NCI-H748 treated with DMSO at 0.1 percent for 48 hours (cell line): ENCODE data around the gene DZANK1.
"Not testable (repeated sequence)": the region's sequence is repeated elsewhere in the genome, so short reads cannot be mapped to it uniquely, and the experiment has no call there.

Experiments used
- DNase-seq: peaks from one replicate; lab custom pipeline; 2025; lab: John Stamatoyannopoulos, UW

Gene DZANK1

DNA sequence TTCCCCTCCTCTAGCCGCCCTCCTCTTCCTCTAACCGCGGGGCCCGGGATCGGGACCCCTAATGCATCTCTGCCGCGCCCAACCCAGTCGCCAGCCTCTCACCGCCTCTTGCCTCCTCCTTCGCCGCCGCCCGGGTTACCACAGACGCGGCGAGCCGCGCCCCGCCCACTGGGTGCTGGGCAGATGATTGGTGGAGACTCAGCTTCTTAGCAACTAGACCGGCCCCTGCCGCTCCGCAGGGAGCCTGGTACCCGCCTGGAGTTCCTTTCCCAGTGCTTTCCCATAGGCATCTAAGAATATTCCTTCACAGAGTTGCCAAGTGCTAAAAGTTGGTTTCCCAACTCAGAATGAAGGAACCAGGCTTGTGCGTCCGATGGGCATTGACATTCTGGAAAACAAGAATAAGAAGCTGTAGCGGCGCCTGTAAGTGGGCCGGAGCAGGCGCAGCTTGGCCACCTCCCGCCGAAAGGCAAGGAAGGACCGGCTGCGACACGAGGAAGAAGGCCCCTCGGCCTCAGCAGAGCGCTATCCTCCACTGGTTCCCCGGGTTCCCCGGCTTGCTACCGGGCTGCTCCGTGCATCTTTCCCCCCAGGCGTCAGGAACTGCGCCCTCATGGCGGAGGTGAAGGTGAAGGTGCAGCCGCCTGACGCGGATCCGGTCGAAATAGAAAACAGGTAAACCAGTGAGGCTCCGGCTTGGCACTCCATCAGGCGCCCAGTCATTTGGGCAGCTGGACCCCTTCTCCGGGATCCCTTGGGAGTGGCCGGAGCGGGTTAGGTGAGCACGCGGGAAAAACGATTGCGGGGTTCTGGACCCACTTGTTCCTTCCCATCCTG, at the start of gene DZANK1, which contains the start of gene POLR3F:
Gene DZANK1 (minus strand): TSS at position 137 of the 837 bp plus-strand sequence. CDS start 1,672 bp downstream, outside the sequence.
Gene POLR3F (plus strand): TSS at position 497 of the 837 bp plus-strand sequence. CDS start 117 bp downstream, at position 614.
- DNase-seq = peak; percentile 99

GRCh38 chr20:18515973-18516372, 49.1 kb upstream of the DZANK1 start:
- DNase-seq = no peak

DNA sequence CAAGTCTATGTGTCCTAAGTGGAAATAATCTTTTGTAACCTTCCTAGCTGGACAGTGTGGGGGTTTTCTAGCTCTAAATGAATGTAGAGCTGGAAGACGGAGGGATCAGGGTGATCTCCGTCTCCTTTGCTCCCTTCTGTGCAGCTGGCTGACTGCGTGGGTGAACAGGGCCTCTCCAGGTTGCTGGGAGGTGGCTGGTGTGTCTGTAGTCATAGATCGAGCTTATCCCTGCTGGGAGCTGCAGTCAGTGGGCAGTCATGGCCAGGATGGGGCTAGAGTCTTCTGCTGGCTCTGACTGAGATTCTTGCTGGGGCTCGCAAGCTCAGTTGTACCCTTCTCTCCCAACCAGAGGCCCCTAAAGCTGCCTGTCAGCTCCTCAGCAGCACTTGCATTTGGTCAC, 47.3 kb upstream of the DZANK1 start:
- no peak for DNase-seq

DNA sequence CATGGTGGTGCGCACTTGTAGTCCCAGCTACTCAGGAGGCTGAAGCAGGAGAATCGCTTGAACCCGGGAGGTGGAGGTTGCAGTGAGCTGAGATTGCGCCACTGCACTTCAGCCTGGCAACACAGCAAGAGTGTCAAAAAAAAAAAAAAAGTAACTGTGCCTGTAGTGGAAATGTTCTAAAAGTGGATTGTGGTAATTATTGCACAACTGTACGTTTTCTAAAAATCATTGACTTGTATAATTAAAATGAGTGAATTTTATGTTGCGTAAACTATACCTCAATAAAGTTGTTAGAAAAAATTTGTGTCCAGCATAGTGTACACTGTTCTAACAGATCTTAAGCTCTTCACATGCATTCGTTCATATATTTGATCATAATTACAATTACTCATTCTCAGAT, 46.4 kb upstream of the DZANK1 start:
- no peak for DNase-seq

GRCh38 chr20:18511571-18511970, 44.7 kb upstream of the DZANK1 start:
- no peak for DNase-seq

DNA sequence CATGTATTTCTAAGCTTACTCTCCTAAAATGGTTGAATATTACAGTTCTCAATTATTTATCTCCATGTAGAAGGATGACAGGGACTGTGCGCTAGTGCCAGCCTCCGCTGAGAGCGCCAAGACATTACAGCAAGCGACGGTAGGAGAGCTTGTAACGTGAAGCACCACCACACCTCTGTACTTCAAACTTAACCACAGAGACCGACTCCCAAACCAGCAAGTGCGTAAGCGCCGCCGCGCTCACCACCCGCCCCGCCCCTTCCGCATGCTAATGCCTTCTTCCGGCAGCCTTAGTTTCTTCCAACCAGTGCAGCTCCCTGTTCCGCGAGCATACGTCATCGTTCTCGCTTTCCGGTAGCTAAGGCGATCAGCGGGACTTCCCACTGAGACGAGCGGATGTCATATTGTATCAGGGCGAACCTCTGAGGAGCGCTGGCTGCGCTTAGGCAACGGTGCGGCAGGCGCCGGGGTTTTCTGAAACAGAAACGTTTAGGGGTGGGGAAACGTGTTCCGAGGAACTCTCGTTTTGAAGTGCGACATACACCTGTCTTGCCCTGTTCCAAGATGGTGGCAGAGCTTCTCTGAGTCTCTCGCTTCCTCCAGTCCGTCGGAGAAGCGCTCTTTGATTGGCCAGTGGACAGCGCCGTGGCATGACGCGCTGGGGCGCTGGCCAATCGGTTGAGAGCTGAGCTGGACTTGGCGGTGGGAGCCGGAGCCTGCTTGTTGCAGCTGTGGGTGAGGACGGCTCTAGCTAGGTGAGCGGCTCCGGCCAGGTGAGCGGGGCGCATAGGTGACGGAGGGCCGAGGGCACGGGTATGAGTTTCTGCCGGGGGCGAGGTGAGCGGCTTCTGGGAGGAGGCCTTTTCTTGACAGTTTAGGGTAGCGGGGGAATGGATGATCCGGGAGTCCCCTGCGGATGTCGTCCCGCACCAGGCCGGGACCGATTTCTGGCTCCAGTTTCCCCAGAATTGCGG, 40.7 kb upstream of the DZANK1 start, which contains the start of gene SEC23B:
Gene SEC23B (plus strand): TSS at position 723 of the 974 bp plus-strand sequence. CDS start 2,896 bp downstream, outside the sequence.
- peak; percentile 99 for DNase-seq

- DNase-seq = peak; percentile 66
These were observed 39.9 kb upstream of the DZANK1 start for GRCh38 chr20:18506744-18507143.

DNA sequence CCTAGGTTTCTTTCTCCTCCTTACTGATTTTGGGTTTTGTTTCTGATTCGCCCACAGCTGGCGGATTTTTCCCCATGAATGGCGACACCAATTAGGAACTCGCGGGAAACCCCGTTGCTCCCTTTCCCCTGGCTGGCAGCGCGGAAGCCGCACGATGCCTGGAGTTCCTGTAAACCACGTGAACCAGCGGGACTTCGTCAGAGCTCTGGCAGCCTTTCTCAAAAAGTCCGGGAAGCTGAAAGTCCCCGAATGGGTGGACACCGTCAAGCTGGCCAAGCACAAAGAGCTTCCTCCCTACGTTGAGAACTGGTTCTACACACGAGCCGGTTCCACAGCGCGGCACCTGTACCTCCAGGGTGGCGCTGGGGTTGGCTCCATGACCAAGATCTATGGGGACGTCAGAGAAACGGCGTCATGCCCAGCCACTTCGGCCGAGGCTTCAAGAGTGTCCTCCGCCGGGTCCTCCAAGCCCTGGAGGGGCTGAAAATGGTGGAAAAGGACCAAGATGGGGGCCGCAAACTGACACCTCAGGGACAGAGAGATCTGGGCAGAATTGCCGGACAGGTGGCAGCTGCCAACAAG, 37.7 kb upstream of the DZANK1 start:
- no peak for DNase-seq

DNA sequence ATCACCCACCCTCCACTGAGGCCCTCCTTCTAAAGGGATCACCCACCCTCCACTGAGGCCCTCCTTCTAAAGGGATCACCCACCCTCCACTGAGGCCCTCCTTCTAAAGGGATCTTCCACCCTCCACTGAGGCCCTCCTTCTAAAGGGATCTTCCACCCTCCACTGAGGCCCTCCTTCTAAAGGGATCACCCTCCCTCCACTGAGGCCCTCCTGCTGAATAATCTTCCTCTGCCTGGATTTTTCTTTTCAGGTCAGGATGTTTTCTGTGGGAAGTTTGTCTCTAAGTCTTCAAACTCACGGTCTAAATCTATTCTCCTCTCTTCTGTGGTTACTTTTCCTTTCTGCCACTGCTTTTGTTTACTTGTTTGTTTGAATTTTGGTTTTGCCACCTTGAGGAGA, 34.8 kb upstream of the DZANK1 start:
- not testable (repeated sequence) for DNase-seq

GRCh38 chr20:18497603-18498002, 30.8 kb upstream of the DZANK1 start:
- DNase-seq = no peak

DNA sequence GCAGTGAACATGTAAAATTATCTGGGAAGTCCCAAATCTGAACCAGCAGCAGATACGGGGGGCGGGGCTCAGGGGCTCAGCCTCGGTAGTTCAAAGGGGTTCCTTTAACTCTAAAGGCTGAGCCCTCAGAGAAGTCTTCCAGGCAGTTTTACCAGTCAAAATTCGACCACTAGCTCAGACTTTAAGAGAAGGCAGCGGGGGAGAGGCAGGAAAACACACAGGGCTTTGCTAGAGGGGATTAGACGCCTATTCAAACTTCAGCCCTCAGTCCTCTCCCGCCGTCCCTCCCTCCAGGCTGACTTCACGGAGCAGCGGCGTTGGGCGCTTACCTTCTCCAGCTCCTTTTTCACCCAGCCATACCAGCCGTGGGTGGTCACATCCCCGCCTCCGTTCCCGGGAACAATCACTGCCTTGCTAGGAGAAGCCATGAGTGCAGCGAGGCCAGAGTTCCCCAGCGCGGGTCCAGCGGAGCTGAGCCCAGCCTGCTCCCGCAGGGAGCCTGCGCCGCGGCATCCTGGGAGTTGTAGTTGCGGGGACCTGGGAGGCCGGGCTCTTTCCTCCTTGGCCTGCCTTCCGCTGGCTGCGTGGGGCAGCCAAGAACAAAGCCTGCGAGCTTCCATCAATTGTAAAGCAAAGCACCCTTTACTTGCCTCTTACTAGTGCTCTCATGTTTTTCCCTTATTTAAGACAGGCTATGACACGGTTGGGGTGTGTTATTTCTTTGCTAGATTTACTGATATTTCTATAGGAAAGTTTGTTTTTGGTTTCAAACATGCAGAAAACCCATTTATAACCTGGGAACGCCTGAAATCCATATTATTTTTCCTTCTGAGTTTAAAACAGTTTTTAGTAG, 30.1 kb upstream of the DZANK1 start, which contains the start of gene RBBP9:
Gene RBBP9 (minus strand): TSS at position 486 of the 853 bp plus-strand sequence. CDS start 58 bp downstream, at position 428.
- peak; percentile 82 for DNase-seq

DNA sequence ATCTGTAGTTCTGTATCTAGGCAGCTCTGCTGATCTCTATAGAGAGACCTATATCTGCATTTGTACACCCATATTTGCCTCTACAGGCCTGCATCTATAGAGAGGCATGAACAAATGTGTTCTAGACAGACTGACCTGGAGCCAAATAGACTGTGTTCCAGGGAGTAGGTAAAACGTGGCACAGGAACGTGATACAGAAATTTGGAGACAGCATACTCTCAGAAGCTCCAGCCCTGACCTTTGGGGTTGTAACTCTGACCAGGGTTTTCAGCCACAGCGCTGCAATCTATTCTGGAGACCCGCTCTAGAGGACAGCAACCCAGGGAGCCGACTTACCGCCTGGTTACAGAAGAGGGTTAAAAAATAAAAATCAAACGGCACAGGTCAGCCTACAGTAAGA, 29.2 kb upstream of the DZANK1 start:
- peak; percentile 61 for DNase-seq

- no peak for DNase-seq
These were observed 21.5 kb upstream of the DZANK1 start for GRCh38 chr20:18488301-18488700.

DNA sequence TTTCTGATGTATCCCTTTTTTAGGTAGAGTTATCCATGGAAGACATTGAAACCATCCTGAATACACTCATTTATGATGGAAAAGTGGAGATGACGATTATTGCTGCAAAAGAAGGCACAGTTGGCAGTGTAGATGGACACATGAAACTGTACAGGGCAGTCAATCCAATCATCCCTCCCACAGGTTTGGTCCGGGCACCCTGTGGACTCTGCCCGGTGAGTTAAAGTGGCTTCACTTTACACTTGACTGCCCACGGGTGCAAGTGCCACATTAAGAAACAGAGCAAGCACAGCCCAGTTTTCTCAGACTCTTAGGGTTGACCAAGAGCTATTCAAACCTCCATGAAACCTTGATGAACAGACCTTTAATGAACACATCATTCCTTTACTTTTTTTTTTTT, 14.8 kb upstream of the DZANK1 start:
- DNase-seq = no peak

DNA sequence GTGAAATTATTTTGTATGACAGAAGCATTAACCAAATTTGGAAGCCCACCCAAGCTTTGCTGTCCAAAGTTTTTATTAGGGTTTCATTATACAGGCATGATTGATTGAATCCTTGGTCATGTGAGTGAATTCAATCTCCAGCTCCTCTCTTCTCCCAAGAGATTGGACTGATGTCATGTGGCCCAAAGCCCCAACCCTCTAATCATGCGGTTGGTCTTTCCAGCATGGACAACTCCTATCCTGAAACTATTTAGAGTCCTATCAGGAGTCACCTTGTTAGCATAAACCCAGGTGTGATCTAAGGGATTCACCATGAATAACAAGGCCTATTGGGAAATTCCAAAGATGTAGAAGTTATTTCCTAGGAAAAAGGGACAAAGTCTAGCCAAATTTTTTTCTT, 11.0 kb upstream of the DZANK1 start:
- no peak for DNase-seq

DNA sequence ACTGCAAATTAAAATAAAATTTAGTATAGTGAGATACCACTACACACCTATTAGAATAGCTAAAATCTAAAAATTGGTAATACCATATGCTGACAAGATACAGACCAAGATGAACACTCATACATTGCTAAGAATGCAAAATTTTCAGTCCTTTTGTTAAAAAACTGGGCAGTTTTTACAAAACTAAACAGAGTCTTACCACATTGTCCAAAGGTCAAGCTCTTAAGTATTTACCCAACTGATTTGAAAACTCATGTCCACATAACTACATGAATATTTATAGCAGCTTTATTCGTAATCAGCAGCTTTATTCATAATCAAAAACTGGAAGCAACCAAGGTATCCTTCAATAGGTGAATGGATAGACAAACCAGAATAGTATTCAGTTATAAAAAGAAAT, 10.4 kb upstream of the DZANK1 start:
- DNase-seq = no peak

DNA sequence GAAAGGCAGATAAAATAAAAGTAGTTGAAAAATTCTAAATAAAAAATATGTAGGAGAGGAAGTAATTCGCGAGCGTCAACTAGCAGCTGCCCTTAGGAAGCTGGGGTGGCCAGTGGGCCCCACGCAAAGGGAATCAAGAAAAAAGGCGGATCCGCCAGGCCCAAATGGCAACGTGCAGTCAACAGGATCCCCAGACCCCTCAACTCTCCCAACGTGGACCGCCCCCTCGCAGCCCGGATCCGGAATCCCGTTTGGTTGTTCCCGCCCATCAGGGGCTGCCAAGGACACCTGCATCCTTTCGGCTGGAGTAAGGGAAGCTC, 296 bp downstream of the DZANK1 start:
- DNase-seq = no peak

GRCh38 chr20:18465536-18466200, 1.2 kb downstream of the DZANK1 start:
- no peak for DNase-seq

DNA sequence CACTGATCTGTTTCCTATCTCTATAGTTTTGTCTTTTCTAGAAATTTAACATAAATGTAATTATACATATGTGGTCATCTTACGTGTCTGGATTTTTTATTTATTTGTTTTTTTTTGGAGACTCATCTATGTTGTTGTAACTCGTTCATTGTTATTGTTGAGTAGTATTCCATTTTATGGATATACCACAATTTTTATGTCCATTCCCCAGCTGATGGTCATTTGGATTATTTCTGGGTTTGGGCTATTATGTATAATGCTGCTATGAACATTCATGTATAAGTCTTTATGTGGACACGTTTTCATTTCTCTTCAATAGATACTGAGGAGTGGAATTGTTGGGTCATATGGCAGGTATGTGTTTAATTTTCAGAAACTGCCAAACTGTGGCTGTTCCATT, 10.2 kb downstream of the DZANK1 start:
- DNase-seq = no peak

GRCh38 chr20:18443886-18444285, 22.9 kb downstream of the DZANK1 start:
- DNase-seq = no peak

DNA sequence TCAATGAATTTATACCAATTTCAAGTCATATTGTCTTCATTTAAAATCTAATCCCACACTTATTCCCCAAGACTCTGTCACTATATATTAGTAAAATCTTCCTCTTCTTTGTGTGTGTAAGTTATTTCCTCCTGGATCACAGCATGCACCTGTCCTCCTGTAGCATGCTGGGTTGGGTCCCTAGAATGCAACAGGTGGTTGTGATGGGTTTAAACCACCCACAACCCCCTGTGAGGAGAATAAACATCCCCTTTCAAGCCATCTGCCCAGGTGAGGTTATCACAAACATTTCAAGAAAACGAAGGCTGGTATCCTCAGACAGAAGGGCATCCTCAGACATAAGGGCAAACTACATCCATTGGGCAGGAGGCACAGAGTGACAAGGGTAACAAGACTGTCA, 26.4 kb downstream of the DZANK1 start:
- DNase-seq = no peak
